ENCODE data around the gene VWA2. TPM values are rescaled to one million over a fixed set of nuclear protein-coding genes. Genes with fewer than 3 reads are reported as not detected.

The VWA2 gene
- total RNA-seq, 1 experiment from 2014 or later: not detected

- intact Hi-C loops (cut with micrococcal nuclease): no loop called here
- DNase-seq (ENCODE audit: low read depth, low spot score): no peak
- Histone ChIP-seq H3K27ac (ENCODE audit: low read depth, low read length) (no peak overlapping the region), H3K4me1 (ENCODE audit: control insufficient read depth in 1 of 2, insufficient read depth in 2 of 2, low read length in 2 of 2) (no peaks in the 10 kb centered on the region), H3K9ac (ENCODE audit: low read length) (no peak overlapping the region), H4K20me1 (ENCODE audit: insufficient read depth) (no peaks in the 10 kb centered on the region), H3K9me3 (ENCODE audit: control insufficient read depth in 1 of 2, insufficient read depth in 1 of 2, low read depth in 1 of 2, low read length in 2 of 2) (no peaks in the 10 kb centered on the region), H3K9me2 (ENCODE audit: insufficient read depth) (no peaks in the 10 kb centered on the region), H3K4me2 (ENCODE audit: low read length) (no peak overlapping the region), H3K27me3 (ENCODE audit: insufficient read depth, low read length) (no peaks in the 10 kb centered on the region), H2AFZ (ENCODE audit: low read depth, low read length, poor library complexity, severe bottlenecking) (no peak overlapping the region), H3K36me3 (ENCODE audit: control insufficient read depth in 1 of 2, insufficient read depth in 2 of 2, low read length in 2 of 2) (no peaks in the 10 kb centered on the region), H3K4me3 (replicated peaks in 1 of 2; ENCODE audit: low read depth in 1 of 2, low read length in 2 of 2) (no peak overlapping the region), H3K79me2 (ENCODE audit: insufficient read depth, low read length) (no peaks in the 10 kb centered on the region)
- TF ChIP-seq, protein P1, sequence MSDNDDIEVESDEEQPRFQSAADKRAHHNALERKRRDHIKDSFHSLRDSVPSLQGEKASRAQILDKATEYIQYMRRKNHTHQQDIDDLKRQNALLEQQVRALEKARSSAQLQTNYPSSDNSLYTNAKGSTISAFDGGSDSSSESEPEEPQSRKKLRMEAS (IDR thresholded peaks at IDR 0.05): no peak
- TF ChIP-seq FOSL1 (IDR thresholded peaks at IDR 0.05; ENCODE audit: low read depth) (no peak), RAD21 (IDR thresholded peaks at IDR 0.05; ENCODE audit: low read depth) (0 out of 2 replicates have a peak, but pooled peaks have one; percentile 9), ZBTB33 (IDR thresholded peaks at IDR 0.05; ENCODE audit: extremely low read depth, insufficient replicate concordance, low read length) (no peak), YY1 (IDR thresholded peaks at IDR 0.05; ENCODE audit: extremely low read depth, insufficient replicate concordance, low read depth, low read length) (no peak), TCF7L2 (IDR thresholded peaks at IDR 0.05; ENCODE audit: borderline replicate concordance, extremely low read depth, insufficient read depth, insufficient read length) (no peak)
- TF ChIP-seq, protein P2, sequence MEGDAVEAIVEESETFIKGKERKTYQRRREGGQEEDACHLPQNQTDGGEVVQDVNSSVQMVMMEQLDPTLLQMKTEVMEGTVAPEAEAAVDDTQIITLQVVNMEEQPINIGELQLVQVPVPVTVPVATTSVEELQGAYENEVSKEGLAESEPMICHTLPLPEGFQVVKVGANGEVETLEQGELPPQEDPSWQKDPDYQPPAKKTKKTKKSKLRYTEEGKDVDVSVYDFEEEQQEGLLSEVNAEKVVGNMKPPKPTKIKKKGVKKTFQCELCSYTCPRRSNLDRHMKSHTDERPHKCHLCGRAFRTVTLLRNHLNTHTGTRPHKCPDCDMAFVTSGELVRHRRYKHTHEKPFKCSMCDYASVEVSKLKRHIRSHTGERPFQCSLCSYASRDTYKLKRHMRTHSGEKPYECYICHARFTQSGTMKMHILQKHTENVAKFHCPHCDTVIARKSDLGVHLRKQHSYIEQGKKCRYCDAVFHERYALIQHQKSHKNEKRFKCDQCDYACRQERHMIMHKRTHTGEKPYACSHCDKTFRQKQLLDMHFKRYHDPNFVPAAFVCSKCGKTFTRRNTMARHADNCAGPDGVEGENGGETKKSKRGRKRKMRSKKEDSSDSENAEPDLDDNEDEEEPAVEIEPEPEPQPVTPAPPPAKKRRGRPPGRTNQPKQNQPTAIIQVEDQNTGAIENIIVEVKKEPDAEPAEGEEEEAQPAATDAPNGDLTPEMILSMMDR (IDR thresholded peaks at IDR 0.05 in 2 of 3, conservative IDR thresholded peaks at IDR 0.05 in 1 of 3; ENCODE audit: borderline replicate concordance in 1 of 3, insufficient read depth in 1 of 3, low read depth in 2 of 3, low read length in 2 of 3): 0 out of 6 replicates have a peak, but pooled peaks of 1 of the 3 experiments have one; percentile 7
- RAD21 ChIA-PET (ENCODE audit: low non-redundant PET in 1 of 2, low total read pairs in 2 of 2, uncharacterized antibody in 2 of 2, unreplicated experiment in 2 of 2): no interaction called here
- ATAC-seq: peak; percentile 43
- CTCF ChIA-PET: interaction anchor here (1.0 kb wide), 1 partner anchor 23 kb away, joined by 5 read pairs; no protein-coding TSS in a partner anchor
- POLR2A ChIA-PET: no interaction called here
- no TSS peak for BruUV-seq (replicated peaks)
Measured at GRCh38 chr10:114281461-114281860, 42.4 kb downstream of the VWA2 start.

Data from HCT116 (cell line).